MCF 10A (cell line): ENCODE results near the gene RNF213. TPM values are rescaled to one million over a fixed set of nuclear protein-coding genes. Genes with fewer than 3 reads are reported as not detected.

Source experiments
- BruUV-seq: library from RNA; stranded (reverse); fragments of 400-500 nt; replicated peaks from 2 replicates; lab custom pipeline; 2021; lab: Mats Ljungman, UMichigan
- CTCF ChIA-PET: fragments of 300-600 bp; sonication (Branson Sonifier 250); formaldehyde crosslinking; extraction: SDS; loops from one replicate; lab custom pipeline; 2021; ENCODE audit warnings: antibody characterized with exemption, inconsistent platforms; lab: Yijun Ruan, JAX
- POLR2A ChIA-PET: fragments of 300-600, 350-650 bp; sonication (Branson Sonifier 250); formaldehyde crosslinking; extraction: SDS; loops from one replicate; lab custom pipeline; 2020; ENCODE audit warnings: antibody characterized with exemption, inconsistent platforms; lab: Yijun Ruan, JAX
- DNase-seq: peaks from one replicate; pipeline ENCODE4 v3.0.0-alpha.2; 2018; ENCODE audit not compliant: unreplicated experiment
- H3K27ac Mint-ChIP-seq: one replicate; pipeline ENCODE4 v1.8.0; 2022; ENCODE audit warnings: mild to moderate bottlenecking, low read depth, mixed read lengths; ENCODE audit not compliant: unreplicated experiment
- H3K27me3 Mint-ChIP-seq: one replicate; pipeline ENCODE4 v1.8.0; 2022; ENCODE audit warnings: mixed read lengths; ENCODE audit not compliant: insufficient read depth, unreplicated experiment
- H3K36me3 Mint-ChIP-seq: one replicate; pipeline ENCODE4 v1.8.0; 2022; ENCODE audit warnings: mild to moderate bottlenecking, moderate library complexity, mixed read lengths; ENCODE audit not compliant: insufficient read depth, unreplicated experiment
- H3K4me1 Mint-ChIP-seq: one replicate; pipeline ENCODE4 v1.8.0; 2022; ENCODE audit warnings: mixed read lengths; ENCODE audit not compliant: insufficient read depth, unreplicated experiment
- H3K4me3 Mint-ChIP-seq: one replicate; pipeline ENCODE4 v1.8.0; 2022; ENCODE audit warnings: mild to moderate bottlenecking, moderate library complexity, mixed read lengths; ENCODE audit not compliant: unreplicated experiment
- H3K9me3 Mint-ChIP-seq: one replicate; pipeline ENCODE4 v1.8.0; 2022; ENCODE audit warnings: mixed read lengths; ENCODE audit not compliant: unreplicated experiment
- CTCF ChIP-seq: fragments of 200-600 bp; IDR thresholded peaks from one replicate; pipeline ENCODE4 v1.8.0; 2022; ENCODE audit warnings: antibody characterized with exemption, mild to moderate bottlenecking; ENCODE audit not compliant: unreplicated experiment
- intact Hi-C: fragments of 100-400 bp; cut with micrococcal nuclease; formaldehyde crosslinking; loops from 2 replicates; pipeline ENCODE4 v1.14.1; 2022
- total RNA-seq: library from RNA; stranded (reverse); gene quantifications from 2 replicates; pipeline ENCODE4 v1.2.3, GENCODE V29; 2022

Gene RNF213
- total RNA-seq, 1 experiment from 2014 or later = 50.5 TPM

- ChIA-PET POLR2A (no interaction called here), CTCF (interaction anchor here (0.6 kb wide), 1 partner anchor 337 kb away, joined by 4 read pairs; no protein-coding TSS in a partner anchor)
- Mint-ChIP-seq H3K27me3 (no peaks in the 10 kb centered on the region), H3K36me3 (peaks cover 57% of the 10 kb centered on the region), H3K27ac (no peak overlapping the region), H3K4me1 (no peaks in the 10 kb centered on the region), H3K4me3 (no peak overlapping the region), H3K9me3 (no peaks in the 10 kb centered on the region)
- DNase-seq = no peak
- no TSS peak for BruUV-seq
- intact Hi-C loops = no loop called here
- TF ChIP-seq CTCF = no peak
Observed at GRCh38 chr17:80285237-80285920, 24.7 kb downstream of the RNF213 start.

- Mint-ChIP-seq H3K9me3 (no peaks in the 10 kb centered on the region), H3K27me3 (no peaks in the 10 kb centered on the region), H3K4me3 (no peak overlapping the region), H3K27ac (no peak overlapping the region), H3K36me3 (peaks cover 63% of the 10 kb centered on the region), H3K4me1 (no peaks in the 10 kb centered on the region)
- intact Hi-C loops = no loop called here
- no peak for TF ChIP-seq CTCF
- no peak for DNase-seq
- ChIA-PET POLR2A (no interaction called here), CTCF (no interaction called here)
- no TSS peak for BruUV-seq
Observed at GRCh38 chr17:80286638-80286960, 25.9 kb downstream of the RNF213 start.

- Mint-ChIP-seq H3K9me3 (no peaks in the 10 kb centered on the region), H3K4me1 (no peaks in the 10 kb centered on the region), H3K36me3 (peaks cover 67% of the 10 kb centered on the region), H3K27me3 (no peaks in the 10 kb centered on the region), H3K27ac (no peak overlapping the region), H3K4me3 (no peak overlapping the region)
- TF ChIP-seq CTCF = no peak
- ChIA-PET CTCF (no interaction called here), POLR2A (interaction anchor here (0.6 kb wide), 1 partner anchor 9 kb away, joined by 3 read pairs; no protein-coding TSS in a partner anchor)
- intact Hi-C loops = no loop called here
- DNase-seq = no peak
- BruUV-seq = no TSS peak
Observed at GRCh38 chr17:80287038-80287437, 26.4 kb downstream of the RNF213 start.

GRCh38 chr17:80287806-80288567, 27.3 kb downstream of the RNF213 start:
- H3K27ac Mint-ChIP-seq = no peak overlapping the region
- CTCF ChIA-PET = no interaction called here
- no peak overlapping the region for H3K4me3 Mint-ChIP-seq
- POLR2A ChIA-PET = no interaction called here
- no peak for DNase-seq
- TSS peak; percentile 33 for BruUV-seq
- no peaks in the 10 kb centered on the region for H3K4me1 Mint-ChIP-seq
- H3K27me3 Mint-ChIP-seq = no peaks in the 10 kb centered on the region
- H3K9me3 Mint-ChIP-seq = no peaks in the 10 kb centered on the region
- H3K36me3 Mint-ChIP-seq = peaks cover 72% of the 10 kb centered on the region
- intact Hi-C loops = no loop called here
- no peak for TF ChIP-seq CTCF
